Heart right ventricle (tissue), 16 donors: Measurements from ENCODE around the gene TRAPPC3. TPM values are rescaled to one million over a fixed set of nuclear protein-coding genes. Genes with fewer than 3 reads are reported as not detected.

Source experiments
- ATAC-seq, 8 donors: fragments of 200-7000 bp; cut with Tn5 transposase; one replicate each; pipeline ENCODE4 v1.9.1; 2020; ENCODE audit warnings: mild to moderate bottlenecking in 8 of 8, moderate library complexity in 8 of 8, moderate number of reproducible peaks in 1 of 8
- DNase-seq, 2 donors: peaks; one replicate each; pipeline ENCODE4 v3.0.0-alpha.2; 2020
- H3K27ac ChIP-seq, 10 donors: fragments of 200-600 bp; sonication (generic) in 2 of 10; one replicate each; pipeline versions ENCODE4 v1.5.0 to v1.8.0; 2020 to 2022; ENCODE audit warnings: mild to moderate bottlenecking in 3 of 10
- H3K27me3 ChIP-seq, 7 donors: fragments of 200-600 bp; one replicate each; pipeline ENCODE4 v1.8.0; 2021 to 2022; ENCODE audit warnings: mild to moderate bottlenecking in 2 of 7
- H3K36me3 ChIP-seq, 9 donors: fragments of 200-600 bp; sonication (generic) in 1 of 9; one replicate each; pipeline versions ENCODE4 v1.5.0 to v1.8.0; 2020 to 2022; ENCODE audit warnings: mild to moderate bottlenecking in 2 of 9
- H3K4me1 ChIP-seq, 9 donors: fragments of 200-600 bp; sonication (generic) in 1 of 9; one replicate each; pipeline versions ENCODE4 v1.5.0 to v1.8.0; 2020 to 2022; ENCODE audit warnings: mild to moderate bottlenecking in 4 of 9
- H3K4me3 ChIP-seq, 10 donors: fragments of 200-600 bp; sonication (generic) in 2 of 10; one replicate each; pipeline versions ENCODE4 v1.5.0 to v1.8.0; 2020 to 2022; ENCODE audit warnings: mild to moderate bottlenecking in 7 of 10, moderate library complexity in 2 of 10
- H3K9me3 ChIP-seq, 11 donors: fragments of 200-600 bp in 10 of 11; sonication (generic) in 2 of 11; one replicate each; pipeline versions ENCODE4 v1.5.0 to v1.8.0; 2013 to 2022; ENCODE audit warnings: mild to moderate bottlenecking in 2 of 11, control low read depth in 1 of 11, moderate library complexity in 1 of 11
- CTCF ChIP-seq, 9 donors: fragments of 200-600 bp; sonication (generic) in 2 of 9; IDR thresholded peaks; one replicate each; pipeline versions ENCODE4 v1.5.0 to v1.8.0; 2021 to 2022; ENCODE audit warnings: antibody characterized with exemption in 9 of 9, mild to moderate bottlenecking in 5 of 9, moderate library complexity in 1 of 9
- WGBS, 2 donors: extraction: QIAGEN DNeasy Blood & Tissue Kit; methylation state at CpG; one replicate each; pipeline ENCODE4 v1.1.7; 2013; ENCODE audit warnings: inconsistent platforms in 1 of 2; 5-methylcytosine and 5-hydroxymethylcytosine counted together
- intact Hi-C, 10 donors: fragments of 100-400 bp; cut with DNase I; formaldehyde crosslinking; loops; one replicate each; pipeline versions ENCODE4 v1.11.1 to v1.14.2; 2022
- polyA plus RNA-seq, 2 donors: library from polyadenylated mRNA; stranded (reverse); fragments of 200-250 nt; gene quantifications; one replicate each; pipeline ENCODE4 v1.2.3, GENCODE V29; 2013
- total RNA-seq, 10 donors: library from RNA; stranded (reverse); fragmentation: NEBNext Ultra II Directional in 3 of 10; extraction: Animal tissue kit (Norgen Biotek cat#: 25700) in 3 of 10; gene quantifications; one replicate each; pipeline versions ENCODE4 v1.2.1 to v1.2.4, GENCODE V29; 2021 to 2023
- donor health status: Arrhythmogenic right ventricular cardiomyopathy.
- donor health status: ischemic (EF 13 %, LVEDD 7.1; RV severe dilation, severe dysfunction).
- donor health status: healthy with polysubstance abuse.
- donor health status: DM: no; HTN: yes; CAD: no.
- donor health status: DM: no; HTN: no; CAD: no.
- donor health status: ischemic (EF 25% LVEDD 6.9; RV normal size, moderate dysfunction).
- donor health status: ischemic (EF 25% LVEDD 5.7; RV mildly dilated, moderate dysfunction).
- donor health status: healthy.
- donor health status: DM: yes; HTN: yes; CAD: no.
- donor health status: Ischemic cardiomyopathy.
- donor health status: ischemic (EF 35%, LVEDD 5.7; RV mildly dilated, moderate dysfunction).
- donor health status: nonischemic (EF 11% LVEDD 7.7; RV severe dilation, severe dysfunction).
- donor health status: DM: yes; HTN: yes; CAD: no.
- donor health status: PGD.
- donor health status: ischemic (EF 29% LVEDD 5.4; RV normal size, mild dysfunction).
- donor health status: nonischemic (EF 23%, LVEDD 6.1; RV moderate dilation, normal function).

Gene TRAPPC3
- total and polyA plus RNA-seq, 12 donors: 33.6 to 73.8 (median 48.4) TPM

- H3K27me3 ChIP-seq: no peaks in the 10 kb centered on the region
- H3K4me1 ChIP-seq: peaks cover 22 to 68% (median 55%) of the 10 kb centered on the region in 9 donors
- intact Hi-C loops: loop anchor here (1.0 to 10.0 kb wide), 17 partner anchors 37 to 275 kb away; partner anchors contain the start of genes THRAP3 (in 5 of the 10) and STK40 (in 2 of the 10)
- no peak for ATAC-seq
- H3K27ac ChIP-seq: peak overlapping the region; percentile 84 to 100 (median 94)
- WGBS, 2 donors: 25 to 37% methylated on average over 6 of the region's 6 CpGs
- no peak for TF ChIP-seq CTCF (IDR thresholded peaks at IDR 0.05)
- H3K4me3 ChIP-seq: peak overlapping the region in 5 of 10 donors; percentile 59 to 87 (median 75)
- no peaks in the 10 kb centered on the region for H3K9me3 ChIP-seq
- no peak for DNase-seq
- H3K36me3 ChIP-seq: peaks cover 0 to 8% (median 0%) of the 10 kb centered on the region in 9 donors
Measured at GRCh38 chr1:36149973-36150295, 648 bp upstream of the TRAPPC3 start.

GRCh38 chr1:36148821-36149236 is 457 bp downstream of the TRAPPC3 start:
- Histone ChIP-seq H3K27me3 (no peaks in the 10 kb centered on the region), H3K4me1 (peaks cover 18 to 62% (median 50%) of the 10 kb centered on the region in 9 donors), H3K36me3 (peaks cover 0 to 8% (median 0%) of the 10 kb centered on the region in 9 donors), H3K9me3 (no peaks in the 10 kb centered on the region), H3K27ac (peak overlapping the region; percentile 63 to 100 (median 88)), H3K4me3 (peak overlapping the region; percentile 59 to 87 (median 78))
- no peak for TF ChIP-seq CTCF (IDR thresholded peaks at IDR 0.05)
- ATAC-seq: no peak
- WGBS, 2 donors: 1 to 2% methylated on average over 16 of the region's 16 CpGs
- no peak for DNase-seq
- intact Hi-C loops: loop anchor here in 9 of 10 donors (1.0 to 10.0 kb wide), 11 partner anchors 39 to 276 kb away; partner anchors contain the start of genes STK40 (in 1 of the 9) and THRAP3 (in 1 of the 9)

GRCh38 chr1:36144413-36144812 is 4.9 kb downstream of the TRAPPC3 start:
- Histone ChIP-seq H3K36me3 (peaks cover 0 to 16% (median 5%) of the 10 kb centered on the region in 9 donors), H3K27me3 (no peaks in the 10 kb centered on the region), H3K4me1 (peaks cover 3 to 54% (median 37%) of the 10 kb centered on the region in 9 donors), H3K9me3 (no peaks in the 10 kb centered on the region), H3K4me3 (no peak overlapping the region), H3K27ac (no peak overlapping the region)
- TF ChIP-seq CTCF (IDR thresholded peaks at IDR 0.05): no peak
- DNase-seq: no peak
- no peak for ATAC-seq
- intact Hi-C loops: loop anchor here in 4 of 10 donors (10.0 kb wide), 4 partner anchors 140 to 280 kb away; partner anchors contain the start of gene STK40 (in 1 of the 4)
- 94 to 97% methylated on average over 2 of the region's 2 CpGs for WGBS, 2 donors

GRCh38 chr1:36143424-36143823 is 5.9 kb downstream of the TRAPPC3 start:
- DNase-seq (no peak), ATAC-seq (no peak)
- no peak overlapping the region for H3K27ac ChIP-seq
- WGBS, 2 donors: 80 to 84% methylated on average over 4 of the region's 4 CpGs
- no peaks in the 10 kb centered on the region for H3K27me3 ChIP-seq
- peaks cover 3 to 50% (median 32%) of the 10 kb centered on the region in 9 donors for H3K4me1 ChIP-seq
- peaks cover 0 to 26% (median 11%) of the 10 kb centered on the region in 9 donors for H3K36me3 ChIP-seq
- no peaks in the 10 kb centered on the region for H3K9me3 ChIP-seq
- TF ChIP-seq CTCF (IDR thresholded peaks at IDR 0.05): no peak
- intact Hi-C loops: loop anchor here in 4 of 10 donors (10.0 kb wide), 4 partner anchors 141 to 281 kb away; partner anchors contain the start of gene STK40 (in 1 of the 4)
- no peak overlapping the region for H3K4me3 ChIP-seq
